Thoracic aorta (tissue), 2 donors: Measurements from ENCODE around the gene TMEM272. TPM values are rescaled to one million over a fixed set of nuclear protein-coding genes. Genes with fewer than 3 reads are reported as not detected.

ENCODE experiments used
- ATAC-seq: fragments of 150-250 bp; one replicate; pipeline ENCODE4 v1.8.0; 2017; ENCODE audit warnings: low read depth; ENCODE audit not compliant: insufficient number of reproducible peaks, low FRiP score
- DNase-seq: peaks from one replicate; pipeline ENCODE4 v3.0.0-alpha.2; 2020; ENCODE audit warnings: low spot score
- H3K27ac ChIP-seq, 2 donors: fragments of 200-600 bp; sonication (generic); 1 replicate in 1 of 2; 2 replicates in 1 of 2; pipeline ENCODE4 v1.5.1; 2016; ENCODE audit warnings: mild to moderate bottlenecking in 2 of 2, moderate library complexity in 2 of 2
- H3K27me3 ChIP-seq: fragments of 200-600 bp; sonication (generic); replicated peaks from 2 replicates; pipeline ENCODE4 v1.6.0; 2016; ENCODE audit warnings: mild to moderate bottlenecking; ENCODE audit not compliant: insufficient read depth
- H3K36me3 ChIP-seq: fragments of 200-600 bp; sonication (generic); one replicate; pipeline ENCODE4 v1.5.1; 2016
- H3K4me1 ChIP-seq, 2 donors: fragments of 200-600 bp; sonication (generic); 1 replicate in 1 of 2; 2 replicates in 1 of 2; pipeline versions ENCODE4 v1.5.1 to v1.6.0; 2016; ENCODE audit warnings: low read depth in 2 of 2, mild to moderate bottlenecking in 1 of 2; ENCODE audit not compliant: control insufficient read depth in 1 of 2
- H3K4me3 ChIP-seq: fragments of 200-600 bp; sonication (generic); 2 replicates; pipeline ENCODE4 v1.5.1; 2016; ENCODE audit warnings: mild to moderate bottlenecking
- H3K9me3 ChIP-seq: fragments of 200-600 bp; sonication (generic); 2 replicates; pipeline ENCODE4 v1.5.1; 2016
- total RNA-seq, 2 donors: library from RNA; depleted of rRNA; stranded (reverse); fragments of >200 nt; gene quantifications; one replicate each; pipeline versions ENCODE4 v1.1.0 to v1.2.3, GENCODE V29; 2016
- TF ChIP-seq, protein P1 (sequence below): fragments of 200-600 bp; sonication (generic); IDR thresholded peaks from one replicate; pipeline ENCODE4 v1.5.1; 2019; ENCODE audit warnings: antibody characterized with exemption

The TMEM272 gene
- total RNA-seq, 2 donors from 2014 or later: not detected

- Histone ChIP-seq H3K4me1 (peaks cover 8 to 26% of the 10 kb centered on the region in 2 donors), H3K27ac (peak overlapping the region; percentile 80 to 84), H3K36me3 (no peaks in the 10 kb centered on the region), H3K4me3 (no peak overlapping the region), H3K9me3 (no peaks in the 10 kb centered on the region), H3K27me3 (no peaks in the 10 kb centered on the region)
- no peak for ATAC-seq
- DNase-seq: no peak
- TF ChIP-seq, protein P1, sequence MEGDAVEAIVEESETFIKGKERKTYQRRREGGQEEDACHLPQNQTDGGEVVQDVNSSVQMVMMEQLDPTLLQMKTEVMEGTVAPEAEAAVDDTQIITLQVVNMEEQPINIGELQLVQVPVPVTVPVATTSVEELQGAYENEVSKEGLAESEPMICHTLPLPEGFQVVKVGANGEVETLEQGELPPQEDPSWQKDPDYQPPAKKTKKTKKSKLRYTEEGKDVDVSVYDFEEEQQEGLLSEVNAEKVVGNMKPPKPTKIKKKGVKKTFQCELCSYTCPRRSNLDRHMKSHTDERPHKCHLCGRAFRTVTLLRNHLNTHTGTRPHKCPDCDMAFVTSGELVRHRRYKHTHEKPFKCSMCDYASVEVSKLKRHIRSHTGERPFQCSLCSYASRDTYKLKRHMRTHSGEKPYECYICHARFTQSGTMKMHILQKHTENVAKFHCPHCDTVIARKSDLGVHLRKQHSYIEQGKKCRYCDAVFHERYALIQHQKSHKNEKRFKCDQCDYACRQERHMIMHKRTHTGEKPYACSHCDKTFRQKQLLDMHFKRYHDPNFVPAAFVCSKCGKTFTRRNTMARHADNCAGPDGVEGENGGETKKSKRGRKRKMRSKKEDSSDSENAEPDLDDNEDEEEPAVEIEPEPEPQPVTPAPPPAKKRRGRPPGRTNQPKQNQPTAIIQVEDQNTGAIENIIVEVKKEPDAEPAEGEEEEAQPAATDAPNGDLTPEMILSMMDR: no peak
These were observed 74.1 kb downstream of the TMEM272 start for GRCh38 chr13:51770681-51771417.

DNA sequence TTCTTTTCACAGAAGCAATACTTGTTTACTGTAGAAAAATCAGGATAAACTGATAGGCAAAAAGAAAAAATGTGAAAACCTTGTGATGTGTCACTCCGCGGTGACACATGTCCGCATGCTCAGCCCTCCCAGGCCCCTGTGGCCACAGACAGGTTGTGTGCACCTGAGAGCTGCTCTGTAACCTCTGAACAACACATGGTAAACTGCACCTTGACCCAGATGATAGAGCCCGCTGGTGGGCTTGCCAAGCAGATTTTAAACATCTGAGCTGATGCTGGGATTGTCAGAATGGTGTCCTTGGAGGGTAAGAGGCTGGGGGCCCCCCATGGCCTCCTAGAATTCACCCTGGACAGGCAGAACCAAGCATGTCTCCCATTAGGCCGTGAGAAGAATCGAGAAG, 74.8 kb downstream of the TMEM272 start:
- Histone ChIP-seq H3K4me1 (peaks cover 11 to 33% of the 10 kb centered on the region in 2 donors), H3K9me3 (no peaks in the 10 kb centered on the region), H3K27me3 (no peaks in the 10 kb centered on the region), H3K27ac (peak overlapping the region; percentile 80 to 84), H3K4me3 (no peak overlapping the region), H3K36me3 (no peaks in the 10 kb centered on the region)
- no peak for DNase-seq
- TF ChIP-seq, protein P1: no peak
- ATAC-seq: peak; percentile 10

DNA sequence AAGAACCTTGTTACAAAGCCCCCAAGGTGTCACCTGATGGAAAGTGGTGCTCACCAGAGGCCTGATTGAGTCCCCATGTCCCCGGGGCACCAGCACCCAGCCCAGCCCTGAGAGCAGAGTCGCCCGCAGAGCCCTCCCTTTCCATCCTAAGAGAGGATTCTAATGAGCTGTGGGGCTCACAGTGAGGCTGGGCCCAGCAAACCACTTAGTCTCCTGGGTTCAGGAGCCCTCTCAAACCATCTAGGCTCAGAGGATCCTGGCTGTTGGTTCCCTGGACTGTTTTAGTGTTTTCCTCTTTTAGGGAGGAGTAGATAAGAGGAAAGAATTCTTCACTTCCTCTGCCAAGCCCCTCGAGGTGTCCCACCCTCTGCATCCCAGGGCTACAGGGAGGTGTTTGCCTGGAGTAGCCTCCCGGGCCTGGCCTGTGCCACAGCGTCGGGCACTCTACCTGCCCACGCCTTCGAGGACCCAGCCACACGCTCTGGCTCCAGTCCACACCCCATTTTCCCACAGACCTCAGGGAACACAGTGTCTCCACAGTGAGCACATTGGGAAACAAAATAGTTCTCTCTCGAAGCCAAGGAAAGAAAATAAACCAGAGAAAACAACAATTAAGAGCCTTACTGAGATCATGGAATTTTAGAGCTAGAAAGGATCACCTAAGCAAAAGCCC, 75.4 kb downstream of the TMEM272 start:
- H3K36me3 ChIP-seq: no peaks in the 10 kb centered on the region
- H3K4me1 ChIP-seq: peaks cover 17 to 39% of the 10 kb centered on the region in 2 donors
- no peaks in the 10 kb centered on the region for H3K27me3 ChIP-seq
- ATAC-seq (peak; percentile 76), DNase-seq (no peak)
- no peaks in the 10 kb centered on the region for H3K9me3 ChIP-seq
- peak overlapping the region; percentile 80 to 84 for H3K27ac ChIP-seq
- no peak overlapping the region for H3K4me3 ChIP-seq
- TF ChIP-seq, protein P1: no peak

- no peak for ATAC-seq
- Histone ChIP-seq H3K27me3 (no peaks in the 10 kb centered on the region), H3K27ac (peak overlapping the region; percentile 80 to 84), H3K4me1 (peaks cover 23 to 45% of the 10 kb centered on the region in 2 donors), H3K4me3 (no peak overlapping the region), H3K36me3 (no peaks in the 10 kb centered on the region), H3K9me3 (no peaks in the 10 kb centered on the region)
- TF ChIP-seq, protein P1: no peak
- DNase-seq: no peak
These were observed 76.0 kb downstream of the TMEM272 start for GRCh38 chr13:51768976-51769375.

GRCh38 chr13:51768378-51768921, 76.5 kb downstream of the TMEM272 start:
- Histone ChIP-seq H3K36me3 (no peaks in the 10 kb centered on the region), H3K27ac (peak overlapping the region; percentile 80 to 84), H3K4me3 (no peak overlapping the region), H3K27me3 (no peaks in the 10 kb centered on the region), H3K4me1 (peaks cover 26 to 50% of the 10 kb centered on the region in 2 donors), H3K9me3 (no peaks in the 10 kb centered on the region)
- DNase-seq (no peak), ATAC-seq (no peak)
- TF ChIP-seq, protein P1: no peak
